PFSK-1 (cell line): Measurements from ENCODE around the gene GPBP1L1.

Experiments
- POLR2AphosphoS5 ChIP-seq: IDR thresholded peaks from 2 replicates; pipeline ENCODE4 v1.6.1; 2012; ENCODE audit warnings: low read depth, mild to moderate bottlenecking, control low read depth, low read length, moderate library complexity
- TAF1 ChIP-seq: IDR thresholded peaks from 2 replicates; pipeline ENCODE4 v1.6.1; 2012; ENCODE audit warnings: low read length, control low read depth, borderline replicate concordance; ENCODE audit not compliant: insufficient read depth

- TF ChIP-seq POLR2AphosphoS5 (no peak), TAF1 (no peak)
Measured at GRCh38 chr1:45694823-45695222, 8.5 kb upstream of the GPBP1L1 start.
